Measurements from ENCODE around the gene CLN3. TPM values are rescaled to one million over a fixed set of nuclear protein-coding genes. Genes with fewer than 3 reads are reported as not detected.

The CLN3 gene
- total and polyA plus RNA-seq, 9 of the 15 experiments (the other 6 are each of a cell fraction or from before 2014, with no cell fraction given), result 2.5 to 27.1 (median 11.6) TPM

GRCh38 chr16:28538733-28539596, 47.1 kb upstream of the CLN3 start, which contains the start of gene NUPR1 (continued):
- TF ChIP-seq HINFP (tag; conservative IDR thresholded peaks at IDR 0.05; ENCODE audit: low read depth) (0 out of 2 replicates have a peak, but pooled peaks have one; percentile 49), FOSL1 (tag; conservative IDR thresholded peaks at IDR 0.05) (peak; percentile 43), ZNF76 (CRISPR knock-in tag; IDR thresholded peaks at IDR 0.05; ENCODE audit: borderline replicate concordance) (peak; percentile 76; the same call in 1 of the 2 replicates), HDAC2 (IDR thresholded peaks at IDR 0.05) (no peak), TEAD1 (CRISPR knock-in tag; IDR thresholded peaks at IDR 0.05) (0 out of 4 replicates have a peak, but pooled peaks of 1 of the 2 experiments have one; percentile 28), PCBP2 (IDR thresholded peaks at IDR 0.05; ENCODE audit: low read depth, low read length, poor library complexity, severe bottlenecking) (no peak), FOXP4 (CRISPR knock-in tag; IDR thresholded peaks at IDR 0.05; ENCODE audit: borderline replicate concordance) (no peak), E2F5 (CRISPR knock-in tag; IDR thresholded peaks at IDR 0.05) (no peak), CREB3 (tag; conservative IDR thresholded peaks at IDR 0.05; ENCODE audit: low read depth) (peak; percentile 68; the same call in 1 of the 2 replicates), SREBF1 (IDR thresholded peaks at IDR 0.05; ENCODE audit: borderline replicate concordance, low read depth, low read length) (no peak), ELK1 (CRISPR knock-in tag; IDR thresholded peaks at IDR 0.05) (no peak), ESRRA (IDR thresholded peaks at IDR 0.05; ENCODE audit: borderline replicate concordance, low read depth) (no peak; the same call in 1 of the 2 replicates), ETV5 (CRISPR knock-in tag; IDR thresholded peaks at IDR 0.05; ENCODE audit: low read depth) (no peak), ASH1L (IDR thresholded peaks at IDR 0.05; ENCODE audit: borderline replicate concordance, low read depth, partially characterized antibody) (no peak), SRF (CRISPR knock-in tag; IDR thresholded peaks at IDR 0.05) (peak in 1 of 2 experiments; percentile 66; a peak in 1 of 4 replicates), HMG20A (CRISPR knock-in tag; conservative IDR thresholded peaks at IDR 0.05) (no peak), NONO (IDR thresholded peaks at IDR 0.05; ENCODE audit: low read depth in 2 of 2, low read length in 1 of 2) (no peak), TRIM24 (IDR thresholded peaks at IDR 0.05) (no peak), CAMTA2 (CRISPR knock-in tag; conservative IDR thresholded peaks at IDR 0.05) (no peak)
